A375 (cell line): ENCODE data around the gene POLR2H. TPM values are rescaled to one million over a fixed set of nuclear protein-coding genes. Genes with fewer than 3 reads are reported as not detected.

Source experiments
- small RNA-seq: library from RNA; depleted of rRNA; stranded (forward); fragments of <200 nt; gene quantifications from one replicate; pipeline ENCODE3, GENCODE V24; 2014
- total RNA-seq: library from RNA; depleted of rRNA; stranded (reverse); fragments of >200 nt; shearing (Covaris generic); gene quantifications from 2 replicates; pipeline ENCODE4 v1.2.3, GENCODE V29; 2014; rRNA removed

POLR2H gene
- total RNA-seq: 116 and 132 TPM in 2 replicates

DNA sequence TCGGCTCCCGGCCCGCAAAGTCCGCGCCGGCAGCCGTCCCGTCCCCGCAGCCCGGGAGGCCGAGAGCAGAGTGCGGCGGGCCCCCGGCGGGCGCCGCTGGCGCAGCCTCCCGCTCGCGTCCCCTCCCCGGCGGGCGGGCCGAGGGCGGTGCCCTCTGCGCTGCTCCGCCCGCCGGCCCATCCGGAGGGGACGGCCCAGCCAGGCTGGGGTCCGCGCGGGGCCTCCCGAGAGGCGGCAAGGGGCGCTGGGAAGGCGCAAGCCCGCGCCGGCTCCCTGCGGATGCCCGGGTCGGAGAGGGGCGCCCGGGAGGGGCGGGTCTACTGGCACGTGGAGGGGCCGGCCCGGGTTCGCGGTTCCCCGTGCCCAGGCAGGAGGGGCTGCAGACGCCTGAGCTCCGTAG, at the start of gene POLR2H, which contains the start of gene CLCN2:
Gene POLR2H, plus strand, starts transcription at position 179 of the 400 bp plus-strand sequence. CDS start 1,783 bp downstream, outside the sequence.
Gene CLCN2, minus strand, starts transcription at position 74 of the 400 bp plus-strand sequence. CDS start 126 bp downstream, outside the sequence.

DNA sequence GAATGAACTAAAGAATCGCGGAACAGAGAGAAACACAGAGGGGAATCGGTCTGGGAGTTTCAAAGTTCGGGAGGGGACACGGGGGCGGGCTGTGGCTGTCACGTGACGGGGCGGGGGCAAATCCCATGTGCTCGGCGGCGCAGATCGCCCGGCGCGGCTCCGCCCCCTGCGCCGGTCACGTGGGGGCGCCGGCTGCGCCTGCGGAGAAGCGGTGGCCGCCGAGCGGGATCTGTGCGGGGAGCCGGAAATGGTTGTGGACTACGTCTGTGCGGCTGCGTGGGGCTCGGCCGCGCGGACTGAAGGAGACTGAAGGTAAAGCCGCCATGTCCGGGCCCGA, 47.2 kb upstream of the POLR2H start, which contains the start of gene EIF4G1:
Gene EIF4G1, plus strand, starts transcription at position 244 of the 337 bp plus-strand sequence. CDS start 1,191 bp downstream, outside the sequence.

DNA sequence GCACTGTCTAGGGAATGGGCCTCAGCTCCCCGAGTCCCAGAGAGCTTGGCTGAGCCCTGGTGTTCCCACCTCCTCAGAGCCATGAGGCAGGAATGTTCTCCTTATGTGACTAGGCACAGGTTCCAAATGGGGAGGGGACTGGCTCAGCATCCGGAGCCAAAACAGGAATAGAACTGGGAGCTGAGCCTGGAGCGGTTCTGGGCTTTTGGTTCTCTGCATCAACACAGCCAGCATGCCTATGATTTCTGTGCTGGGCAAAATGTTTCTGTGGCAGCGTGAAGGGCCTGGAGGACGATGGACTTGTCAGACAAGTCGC, 24.2 kb upstream of the POLR2H start, which contains the start of gene FAM131A:
Gene FAM131A, plus strand, starts transcription at position 202 of the 316 bp plus-strand sequence. Its CDS starts 31 bp downstream, at position 233.

DNA sequence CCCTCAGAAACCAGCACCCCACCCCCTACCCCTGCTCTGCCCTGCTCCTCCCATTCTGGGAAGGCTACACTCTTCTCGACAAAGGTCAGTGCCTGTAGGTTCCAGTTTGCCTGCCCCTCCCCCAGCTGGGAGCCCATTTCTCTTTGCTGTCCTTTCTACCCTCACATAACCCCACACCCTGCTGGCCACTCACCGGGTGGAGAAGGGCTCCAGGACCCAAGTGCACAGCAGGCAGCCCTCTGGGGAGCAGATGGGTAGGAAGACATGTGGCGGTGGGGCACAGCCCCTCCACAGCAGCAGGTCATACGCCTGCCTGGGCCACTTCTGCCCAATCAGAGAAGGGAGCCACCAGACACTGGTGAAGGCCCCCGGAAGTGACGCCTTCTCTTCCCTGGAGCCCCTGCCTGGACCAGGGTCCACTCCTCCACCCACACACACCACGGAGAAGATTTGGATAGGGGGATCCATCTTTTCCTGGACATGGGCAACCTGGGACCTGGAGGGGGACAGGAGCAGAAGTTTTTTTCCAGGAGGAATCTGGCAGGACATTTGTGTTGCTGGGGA, 16.5 kb downstream of the POLR2H start, which contains the start of gene THPO:
Gene THPO, minus strand, starts transcription at position 326 of the 564 bp plus-strand sequence. CDS start 1,948 bp downstream, outside the sequence.

DNA sequence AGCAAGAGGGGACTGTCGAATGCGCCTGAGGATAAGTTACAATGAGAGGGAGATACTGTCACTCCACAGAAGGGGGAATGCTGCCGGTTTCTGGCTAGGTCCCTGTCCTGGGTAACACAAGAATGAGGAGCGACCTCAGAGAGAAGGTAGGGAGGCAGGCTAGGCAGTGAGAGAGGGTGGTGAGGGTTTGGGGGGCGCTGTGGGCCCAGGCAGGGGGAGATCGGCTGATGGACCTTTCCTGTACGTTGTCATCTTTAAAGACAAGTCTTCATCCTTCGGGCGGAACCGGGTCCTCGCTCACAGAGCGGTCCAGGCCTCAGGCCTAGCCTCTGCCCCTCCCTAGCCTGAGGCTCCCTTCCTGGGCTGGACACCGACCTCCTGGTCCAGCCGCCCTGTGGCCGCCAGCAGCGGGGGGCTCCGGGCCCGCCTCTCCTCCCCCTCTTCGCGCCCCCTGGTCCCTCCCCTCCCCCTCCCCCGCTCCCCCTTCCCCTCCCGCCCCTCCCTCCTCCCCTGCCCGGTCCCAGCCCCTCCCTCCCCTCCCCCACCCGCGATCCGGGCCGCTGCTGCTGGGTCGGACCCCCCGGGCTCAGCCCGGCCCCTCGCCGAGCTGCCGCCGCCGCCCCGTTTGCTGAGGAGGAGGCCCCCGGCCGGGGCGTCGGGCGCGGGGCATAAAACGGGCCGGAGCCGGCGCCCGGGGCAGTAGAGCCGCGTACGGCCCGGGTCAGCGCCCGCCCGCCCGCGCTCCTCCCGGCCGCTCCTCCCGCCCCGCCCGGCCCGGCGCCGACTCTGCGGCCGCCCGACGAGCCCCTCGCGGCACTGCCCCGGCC, 18.1 kb downstream of the POLR2H start, which contains the start of gene CHRD:
Gene CHRD, plus strand, starts transcription at position 697 of the 827 bp plus-strand sequence. CDS start 265 bp downstream, outside the sequence.

Small RNA genes within 50 kb of the gene (small RNA-seq; reads per million reads assigned to genes)
- 52.4 reads per million, percentile 95 among the genes with 10 or more reads in this experiment for gene SNORD66

Other genes with a start within 250 kb of the POLR2H start
- gene EIF2B5, start 226.4 kb upstream of the POLR2H start, total RNA-seq: 43.3 and 58.9 TPM in 2 replicates
- gene DVL3, start 206.3 kb upstream of the POLR2H start, total RNA-seq: 25.2 and 31.6 TPM in 2 replicates
- 243 and 275 TPM in 2 replicates for gene AP2M1, start 186.9 kb upstream of the POLR2H start, total RNA-seq
- 25.7 and 26.3 TPM in 2 replicates for gene ABCF3, start 175.5 kb upstream of the POLR2H start, total RNA-seq
- 0.15 TPM in 1 of 2 replicates, not detected in the other for gene VWA5B2, start 132.1 kb upstream of the POLR2H start, total RNA-seq
- gene ALG3, start 112.7 kb upstream of the POLR2H start, total RNA-seq: 34.3 and 51.6 TPM in 2 replicates
- gene EEF1AKMT4, start 112.0 kb upstream of the POLR2H start, total RNA-seq: 5.9 TPM in 2 replicates
- 0.23 and 0.40 TPM in 2 replicates for gene CAMK2N2, start 100.2 kb upstream of the POLR2H start, total RNA-seq
- not detected in 2 replicates for gene ECE2, start 85.7 kb upstream of the POLR2H start, total RNA-seq
- 248 and 283 TPM in 2 replicates for gene PSMD2, start 62.5 kb upstream of the POLR2H start, total RNA-seq
- gene EIF4G1, start 47.1 kb upstream of the POLR2H start, total RNA-seq: 320 and 331 TPM in 2 replicates
- 17.6 and 17.9 TPM in 2 replicates for gene FAM131A, start 24.1 kb upstream of the POLR2H start, total RNA-seq
- gene CLCN2, start 105 bp upstream of the POLR2H start, total RNA-seq: 14.2 and 16.4 TPM in 2 replicates
- not detected in 2 replicates for gene THPO, start 16.5 kb downstream of the POLR2H start, total RNA-seq
- 0.11 TPM in 1 of 2 replicates, not detected in the other for gene CHRD, start 18.3 kb downstream of the POLR2H start, total RNA-seq
- 5.0 and 6.7 TPM in 2 replicates for gene EPHB3, start 200.1 kb downstream of the POLR2H start, total RNA-seq